GM12878 (cell line): Measurements from ENCODE around the gene PCP2. TPM values are rescaled to one million over a fixed set of nuclear protein-coding genes. Genes with fewer than 3 reads are reported as not detected.
A peak's percentile ranks its signal among the peaks of the same experiment; 100 is the strongest.

Experiments
- ATAC-seq: fragments of 200-7000 bp; cut with Tn5 transposase; 3 replicates; pipeline ENCODE4 v1.9.1; 2020; ENCODE audit warnings: mild to moderate bottlenecking, moderate library complexity
- BruUV-seq: library from RNA; stranded (reverse); fragments of 400-500 nt; replicated peaks from 2 replicates; lab custom pipeline; 2021; lab: Mats Ljungman, UMichigan
- CTCF ChIA-PET: fragments of 300-600 bp; sonication (Branson Sonifier 250); formaldehyde crosslinking; extraction: SDS; loops from one replicate; lab custom pipeline; 2021; ENCODE audit warnings: inconsistent platforms; lab: Yijun Ruan, JAX
- POLR2A ChIA-PET: fragments of 350-600 bp; formaldehyde crosslinking; extraction: SDS; loops from one replicate; lab custom pipeline; 2021; ENCODE audit warnings: inconsistent platforms; lab: Charles Lee
- RAD21 ChIA-PET: fragments of 300-600 bp; sonication (Branson Sonifier 250); formaldehyde crosslinking; loops from one replicate; lab custom pipeline; 2023; ENCODE audit warnings: antibody characterized with exemption; ENCODE audit not compliant: unreplicated experiment; lab: Charles Lee
- SMC1A ChIA-PET: fragments of 300-600 bp; sonication (Branson Sonifier 250); formaldehyde crosslinking; loops from one replicate; lab custom pipeline; 2023; ENCODE audit not compliant: unreplicated experiment, uncharacterized antibody; lab: Charles Lee
- DNase-seq: peaks from one replicate; pipeline ENCODE4 v3.0.0-alpha.2; 2011; ENCODE audit warnings: low read depth, low spot score
- FAIRE-seq: peaks from 3 replicates; lab custom pipeline; 2011; peaks lifted over from hg19 to GRCh38; lab: Jason Lieb, UNC
- H2AFZ ChIP-seq: 2 replicates; pipeline ENCODE4 v1.6.0; 2011; ENCODE audit warnings: low read depth, low read length, control low read depth; ENCODE audit not compliant: control insufficient read depth
- H3K27ac ChIP-seq: 2 replicates; pipeline ENCODE4 v1.5.1; 2011; ENCODE audit warnings: control low read depth; ENCODE audit not compliant: control insufficient read depth, insufficient read depth
- H3K27me3 ChIP-seq, 2 experiments: replicated peaks in 1 of 2; 2 replicates each; pipeline versions ENCODE4 v1.6.0 to v1.6.1; 2011; ENCODE audit warnings: low read length in 1 of 2; ENCODE audit not compliant: control insufficient read depth in 2 of 2, insufficient read depth in 2 of 2
- H3K36me3 ChIP-seq, 2 experiments: 2 replicates each; pipeline ENCODE4 v1.5.1; 2011; ENCODE audit warnings: low read length in 1 of 2; ENCODE audit not compliant: control insufficient read depth in 2 of 2, insufficient read depth in 2 of 2
- H3K4me1 ChIP-seq: 2 replicates; pipeline ENCODE4 v1.6.1; 2011; ENCODE audit warnings: mild to moderate bottlenecking, low read length, moderate library complexity, mixed read lengths; ENCODE audit not compliant: control insufficient read depth, insufficient read depth
- H3K4me2 ChIP-seq: 2 replicates; pipeline ENCODE4 v1.6.0; 2011; ENCODE audit warnings: control low read depth; ENCODE audit not compliant: control insufficient read depth, insufficient read depth
- H3K4me3 ChIP-seq: fragments of 200-600 bp; sonication (generic); 2 replicates; pipeline ENCODE4 v1.5.1; 2016
- H3K79me2 ChIP-seq: 2 replicates; pipeline ENCODE4 v1.6.0; 2011; ENCODE audit warnings: low read length; ENCODE audit not compliant: control insufficient read depth, insufficient read depth
- H3K9ac ChIP-seq: 2 replicates; pipeline ENCODE4 v1.8.0; 2011; ENCODE audit warnings: low read length, control low read depth, mixed read lengths; ENCODE audit not compliant: control insufficient read depth, insufficient read depth
- H3K9me3 ChIP-seq: replicated peaks from 3 replicates; pipeline ENCODE4 v1.5.1; 2011; ENCODE audit warnings: mild to moderate bottlenecking, low read length; ENCODE audit not compliant: control insufficient read depth, insufficient read depth
- H4K20me1 ChIP-seq: 2 replicates; pipeline ENCODE4 v1.6.0; 2011; ENCODE audit not compliant: control insufficient read depth, insufficient read depth
- CEBPB ChIP-seq, 2 experiments: fragments of 150-350 bp in 1 of 2; IDR thresholded peaks; 2 replicates each; pipeline ENCODE4 v1.6.1; 2012 to 2014; ENCODE audit warnings: low read depth in 2 of 2, low read length in 2 of 2, borderline replicate concordance in 1 of 2, inconsistent platforms in 1 of 2
- EGR1 ChIP-seq, 2 experiments: IDR thresholded peaks; 1 replicate in 1 of 2; 2 replicates in 1 of 2; pipeline ENCODE4 v1.6.1; 2011 to 2012; ENCODE audit warnings: low read depth in 2 of 2, low read length in 2 of 2, borderline replicate concordance in 1 of 2, mild to moderate bottlenecking in 1 of 2, moderate library complexity in 1 of 2
- ETV6 ChIP-seq, 2 experiments: fragments of 450-650 bp in 1 of 2; IDR thresholded peaks in 1 of 2; conservative IDR thresholded peaks in 1 of 2; 2 replicates each; pipeline ENCODE4 v1.6.1; 2014; ENCODE audit warnings: antibody characterized with exemption in 1 of 2, borderline replicate concordance in 1 of 2, low read depth in 1 of 2, mild to moderate bottlenecking in 1 of 2, moderate library complexity in 1 of 2
- HDAC6 ChIP-seq: fragments of 200-600 bp; sonication (generic); IDR thresholded peaks from one replicate; pipeline ENCODE4 v1.8.0; 2017; ENCODE audit warnings: antibody characterized with exemption; ENCODE audit not compliant: unreplicated experiment
- RUNX3 ChIP-seq: IDR thresholded peaks from 2 replicates; pipeline ENCODE4 v1.6.1; 2012; ENCODE audit warnings: low read length, inconsistent platforms
- WGBS: methylation state at CpG from one replicate; pipeline ENCODE4 v1.1.6; 2016; ENCODE audit warnings: low lambda C conversion rate; ENCODE audit not compliant: insufficient replicate concordance, insufficient coverage; ENCODE audit errors: missing lambda C conversion rate; 5-methylcytosine and 5-hydroxymethylcytosine counted together
- in situ Hi-C: fragments of 300-500 bp; cut with MboI; formaldehyde crosslinking; loops from 9 replicates; pipeline ENCODE4 v1.14.3; 2018; ENCODE audit warnings: mixed read lengths
- intact Hi-C: fragments of 100-400 bp; cut with micrococcal nuclease; formaldehyde crosslinking; loops from one replicate; pipeline ENCODE4 v1.14.2; 2022; ENCODE audit not compliant: unreplicated experiment
- polyA plus RNA-seq, 11 experiments: library from polyadenylated mRNA; depleted of rRNA in 4 of 11; unstranded in 6 of 11; stranded (reverse) in 5 of 11; fragments of >200 nt; fragmentation: Nextera tagmentation in 4 of 11; fragmentation: Illumina TruSeq in 1 of 11; extraction: Ambion mirVana in 4 of 11; extraction: Trizol in 1 of 11; gene quantifications; 1 replicate in 1 of 11; 2 replicates in 10 of 11; pipeline versions ENCODE4 v1.2.1 to v1.2.3, GENCODE V29; 2011 to 2016; ENCODE audit warnings: inconsistent platforms in 2 of 11, missing spikeins in 2 of 11, low read depth in 1 of 11
- total RNA-seq, 4 experiments: library from RNA; depleted of rRNA in 3 of 4; stranded (reverse); fragments of >200 nt in 3 of 4; fragmentation: Illumina TruSeq in 1 of 4; extraction: Trizol in 1 of 4; gene quantifications; 2 replicates each; pipeline versions ENCODE4 v1.2.1 to v1.2.3, GENCODE V29; 2013 to 2021

The PCP2 gene
- total and polyA plus RNA-seq, 10 of the 15 experiments (the other 5 are each of a cell fraction or from before 2014, with no cell fraction given), result 0.10 to 0.62 (median 0.31) TPM; not detected in 5

GRCh38 chr19:7676854-7677253, 43.3 kb upstream of the PCP2 start, which contains the start of gene MCEMP1:
MCEMP1 (plus strand) TSS chr19:7677090; CDS start chr19:7677121, 31 bp downstream.
- no peak within 1 kb of the TSS for H3K27ac ChIP-seq
- DNase-seq, result no peak
- ChIA-PET RAD21 (interaction anchor here (1.1 kb wide), 1 partner anchor 123 kb away, joined by 6 read pairs; no protein-coding TSS in a partner anchor), CTCF (interaction anchor here (0.7 to 3.6 kb wide), 7 partner anchors 21 to 125 kb away, joined by 3 to 20 read pairs (median 5); no protein-coding TSS in a partner anchor), SMC1A (interaction anchor here (1.0 to 2.9 kb wide), 3 partner anchors 19 to 123 kb away, joined by 3 to 12 read pairs (median 11); no protein-coding TSS in a partner anchor), POLR2A (no interaction called here)
- TF ChIP-seq RUNX3, result 0 out of 2 replicates have a peak, but pooled peaks have one; percentile 15
- TF ChIP-seq CEBPB (IDR thresholded peaks at IDR 0.05; ENCODE audit: borderline replicate concordance in 1 of 2, low read depth in 2 of 2, low read length in 2 of 2), result no peak
- 0 out of 4 replicates have a peak, but pooled peaks of 1 of the 2 experiments have one; percentile 31 for TF ChIP-seq ETV6 (conservative IDR thresholded peaks at IDR 0.05 in 1 of 2, IDR thresholded peaks at IDR 0.05 in 1 of 2; ENCODE audit: borderline replicate concordance in 1 of 2, low read depth in 1 of 2)
- TF ChIP-seq EGR1 (IDR thresholded peaks at IDR 0.05; ENCODE audit: borderline replicate concordance in 1 of 2, low read depth in 2 of 2, low read length in 2 of 2), result 0 out of 3 replicates have a peak, but pooled peaks of 1 of the 2 experiments have one; percentile 15
- no peak for TF ChIP-seq HDAC6
- no peak within 1 kb of the TSS for H3K9ac ChIP-seq
- no peaks in the 10 kb centered on the region for H4K20me1 ChIP-seq
- H2AFZ ChIP-seq, result peak within 1 kb of the TSS; percentile 33
- no TSS peak for BruUV-seq
- H3K4me1 ChIP-seq, result peaks cover 36% of the 10 kb centered on the region
- peak within 1 kb of the TSS; percentile 76 for H3K4me2 ChIP-seq
- no peaks in the 10 kb centered on the region for H3K36me3 ChIP-seq
- no peak for ATAC-seq
- no peaks in the 10 kb centered on the region; the same call in 2 of the 3 replicates for H3K9me3 ChIP-seq
- peaks cover 0 to 2% of the 10 kb centered on the region in 2 experiments; a peak in 3 of 4 replicates for H3K27me3 ChIP-seq
- peak within 1 kb of the TSS; percentile 24; the same call in 1 of the 2 replicates for H3K4me3 ChIP-seq
- H3K79me2 ChIP-seq, result peaks cover 12% of the 10 kb centered on the region
- FAIRE-seq, result no peak
- 16% methylated on average over 10 of the region's 10 CpGs for WGBS
- in situ Hi-C loops (no loop called here), intact Hi-C loops (loop anchor here (10.0 kb wide), 1 partner anchor 292 kb away; no protein-coding TSS in a partner anchor)
